IPS-18a (cell line): ENCODE results near the gene FTCDNL1.

ENCODE experiments used
- H3K27ac ChIP-seq: one replicate; pipeline ENCODE4 v1.5.1; 2013; ENCODE audit warnings: low read length
- H3K27me3 ChIP-seq: one replicate; pipeline ENCODE4 v1.6.1; 2013; ENCODE audit warnings: mild to moderate bottlenecking, low read length; ENCODE audit not compliant: control insufficient read depth, insufficient read depth
- H3K36me3 ChIP-seq: one replicate; pipeline ENCODE4 v1.6.1; 2013; ENCODE audit warnings: low read depth, low read length; ENCODE audit not compliant: control insufficient read depth
- H3K4me1 ChIP-seq: one replicate; pipeline ENCODE4 v1.6.1; 2013; ENCODE audit warnings: low read depth, low read length; ENCODE audit not compliant: control insufficient read depth
- H3K4me3 ChIP-seq: one replicate; pipeline ENCODE4 v1.5.1; 2013; ENCODE audit warnings: low read length
- H3K9ac ChIP-seq: one replicate; pipeline ENCODE4 v1.6.1; 2013; ENCODE audit warnings: mild to moderate bottlenecking, low read length, moderate library complexity
- H3K9me3 ChIP-seq: one replicate; pipeline ENCODE4 v1.6.1; 2013; ENCODE audit warnings: low read depth, low read length; ENCODE audit not compliant: control insufficient read depth

Gene FTCDNL1

GRCh38 chr2:199838399-199838798, 12.6 kb downstream of the FTCDNL1 start:
- Histone ChIP-seq H3K36me3 (no peaks in the 10 kb centered on the region), H3K9me3 (no peaks in the 10 kb centered on the region), H3K9ac (no peak overlapping the region), H3K4me3 (no peak overlapping the region), H3K4me1 (peaks cover 14% of the 10 kb centered on the region), H3K27me3 (no peaks in the 10 kb centered on the region), H3K27ac (no peak overlapping the region)

- Histone ChIP-seq H3K27ac (no peak overlapping the region), H3K27me3 (no peaks in the 10 kb centered on the region), H3K4me3 (no peak overlapping the region), H3K9ac (no peak overlapping the region), H3K36me3 (no peaks in the 10 kb centered on the region), H3K9me3 (no peaks in the 10 kb centered on the region), H3K4me1 (peaks cover 4% of the 10 kb centered on the region)
These were observed 14.0 kb downstream of the FTCDNL1 start for GRCh38 chr2:199836943-199837342.

- H3K27me3 ChIP-seq = no peaks in the 10 kb centered on the region
- peaks cover 4% of the 10 kb centered on the region for H3K4me1 ChIP-seq
- no peaks in the 10 kb centered on the region for H3K9me3 ChIP-seq
- H3K4me3 ChIP-seq = no peak overlapping the region
- no peak overlapping the region for H3K27ac ChIP-seq
- no peak overlapping the region for H3K9ac ChIP-seq
- H3K36me3 ChIP-seq = no peaks in the 10 kb centered on the region
These were observed 17.5 kb downstream of the FTCDNL1 start for GRCh38 chr2:199833525-199833924.

GRCh38 chr2:199830531-199830930, 20.5 kb downstream of the FTCDNL1 start:
- Histone ChIP-seq H3K4me1 (no peaks in the 10 kb centered on the region), H3K9ac (no peak overlapping the region), H3K27me3 (no peaks in the 10 kb centered on the region), H3K4me3 (no peak overlapping the region), H3K9me3 (no peaks in the 10 kb centered on the region), H3K27ac (no peak overlapping the region), H3K36me3 (no peaks in the 10 kb centered on the region)

- H3K27ac ChIP-seq = no peak overlapping the region
- H3K4me3 ChIP-seq = no peak overlapping the region
- no peaks in the 10 kb centered on the region for H3K27me3 ChIP-seq
- no peaks in the 10 kb centered on the region for H3K9me3 ChIP-seq
- no peaks in the 10 kb centered on the region for H3K4me1 ChIP-seq
- no peaks in the 10 kb centered on the region for H3K36me3 ChIP-seq
- no peak overlapping the region for H3K9ac ChIP-seq
These were observed 21.4 kb downstream of the FTCDNL1 start for GRCh38 chr2:199829628-199830027.

GRCh38 chr2:199819746-199820145, 31.2 kb downstream of the FTCDNL1 start:
- no peak overlapping the region for H3K27ac ChIP-seq
- H3K9ac ChIP-seq = no peak overlapping the region
- no peaks in the 10 kb centered on the region for H3K36me3 ChIP-seq
- no peaks in the 10 kb centered on the region for H3K27me3 ChIP-seq
- H3K4me1 ChIP-seq = no peaks in the 10 kb centered on the region
- no peak overlapping the region for H3K4me3 ChIP-seq
- no peaks in the 10 kb centered on the region for H3K9me3 ChIP-seq

GRCh38 chr2:199818754-199819153, 32.2 kb downstream of the FTCDNL1 start:
- Histone ChIP-seq H3K36me3 (no peaks in the 10 kb centered on the region), H3K4me1 (no peaks in the 10 kb centered on the region), H3K9me3 (no peaks in the 10 kb centered on the region), H3K27me3 (no peaks in the 10 kb centered on the region), H3K4me3 (no peak overlapping the region), H3K9ac (no peak overlapping the region), H3K27ac (no peak overlapping the region)

- Histone ChIP-seq H3K4me1 (no peaks in the 10 kb centered on the region), H3K27ac (no peak overlapping the region), H3K36me3 (no peaks in the 10 kb centered on the region), H3K9me3 (no peaks in the 10 kb centered on the region), H3K4me3 (no peak overlapping the region), H3K27me3 (no peaks in the 10 kb centered on the region), H3K9ac (no peak overlapping the region)
These were observed 33.0 kb downstream of the FTCDNL1 start for GRCh38 chr2:199818026-199818425.

GRCh38 chr2:199814817-199815211, 36.2 kb downstream of the FTCDNL1 start:
- H3K27me3 ChIP-seq = no peaks in the 10 kb centered on the region
- peaks cover 24% of the 10 kb centered on the region for H3K4me1 ChIP-seq
- H3K9ac ChIP-seq = no peak overlapping the region
- no peaks in the 10 kb centered on the region for H3K9me3 ChIP-seq
- H3K36me3 ChIP-seq = no peaks in the 10 kb centered on the region
- H3K27ac ChIP-seq = no peak overlapping the region
- no peak overlapping the region for H3K4me3 ChIP-seq

- Histone ChIP-seq H3K27me3 (no peaks in the 10 kb centered on the region), H3K4me3 (no peak overlapping the region), H3K4me1 (peaks cover 24% of the 10 kb centered on the region), H3K27ac (no peak overlapping the region), H3K36me3 (no peaks in the 10 kb centered on the region), H3K9ac (no peak overlapping the region), H3K9me3 (no peaks in the 10 kb centered on the region)
These were observed 36.7 kb downstream of the FTCDNL1 start for GRCh38 chr2:199814101-199814816.

GRCh38 chr2:199812493-199812892, 38.5 kb downstream of the FTCDNL1 start:
- no peaks in the 10 kb centered on the region for H3K27me3 ChIP-seq
- H3K27ac ChIP-seq = no peak overlapping the region
- peaks cover 24% of the 10 kb centered on the region for H3K4me1 ChIP-seq
- H3K9ac ChIP-seq = no peak overlapping the region
- no peak overlapping the region for H3K4me3 ChIP-seq
- H3K36me3 ChIP-seq = no peaks in the 10 kb centered on the region
- H3K9me3 ChIP-seq = no peaks in the 10 kb centered on the region

GRCh38 chr2:199811346-199811745, 39.6 kb downstream of the FTCDNL1 start:
- no peak overlapping the region for H3K9ac ChIP-seq
- H3K27ac ChIP-seq = no peak overlapping the region
- H3K27me3 ChIP-seq = no peaks in the 10 kb centered on the region
- no peaks in the 10 kb centered on the region for H3K9me3 ChIP-seq
- H3K4me1 ChIP-seq = peaks cover 24% of the 10 kb centered on the region
- H3K4me3 ChIP-seq = no peak overlapping the region
- H3K36me3 ChIP-seq = no peaks in the 10 kb centered on the region
